ENCODE results near the gene CILP2. TPM values are rescaled to one million over a fixed set of nuclear protein-coding genes. Genes with fewer than 3 reads are reported as not detected.

The CILP2 gene
- total RNA-seq, 2 donors from 2014 or later, result 3.6 to 9.9 TPM

DNA sequence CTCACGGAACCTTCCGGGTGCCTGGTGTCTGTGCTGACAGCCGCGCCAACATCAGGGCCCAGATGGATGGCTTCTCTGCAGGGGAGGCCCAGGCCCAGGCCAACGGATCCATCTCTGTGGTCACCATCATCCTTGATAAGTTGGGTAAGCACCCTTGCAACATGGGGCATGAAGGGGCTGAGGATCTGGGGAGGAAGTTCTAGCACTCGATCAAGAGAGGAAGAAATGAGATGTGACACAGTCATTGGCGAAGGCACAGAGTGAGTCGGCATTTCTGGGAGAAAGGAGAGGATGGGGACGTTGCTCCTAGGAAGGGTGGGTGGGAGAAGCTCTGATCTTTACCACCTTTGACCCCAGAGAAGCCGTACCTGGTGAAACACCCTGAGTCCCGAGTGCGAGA, 4.4 kb downstream of the CILP2 start:
- Histone ChIP-seq H3K4me1 (ENCODE audit: control insufficient read depth, insufficient read depth, low read length) (no peaks in the 10 kb centered on the region), H3K36me3 (ENCODE audit: control insufficient read depth, insufficient read depth, low read length) (no peaks in the 10 kb centered on the region), H3K9me3 (ENCODE audit: control insufficient read depth, low read length) (no peaks in the 10 kb centered on the region), H3K4me3 (ENCODE audit: low read length) (no peak overlapping the region), H3K9ac (ENCODE audit: extremely low read depth, low read length, poor library complexity, severe bottlenecking) (no peak overlapping the region), H3K27ac (ENCODE audit: low read depth, low read length) (no peak overlapping the region), H3K27me3 (ENCODE audit: control insufficient read depth, insufficient read depth, low read length, poor library complexity, severe bottlenecking) (no peaks in the 10 kb centered on the region)
- WGBS, 2 experiments (ENCODE audit: insufficient coverage in 1 of 2, insufficient read length in 1 of 2), result 95 to 97% methylated on average over 10 to 12 of the region's 12 CpGs
- no peak overlapping the region for H3K27ac Mint-ChIP-seq
- H3K9me3 Mint-ChIP-seq, result no peaks in the 10 kb centered on the region
- no peaks in the 10 kb centered on the region for H3K36me3 Mint-ChIP-seq (ENCODE audit: low read depth)
- DNase-seq, result no peak
- TF ChIP-seq, protein P1, sequence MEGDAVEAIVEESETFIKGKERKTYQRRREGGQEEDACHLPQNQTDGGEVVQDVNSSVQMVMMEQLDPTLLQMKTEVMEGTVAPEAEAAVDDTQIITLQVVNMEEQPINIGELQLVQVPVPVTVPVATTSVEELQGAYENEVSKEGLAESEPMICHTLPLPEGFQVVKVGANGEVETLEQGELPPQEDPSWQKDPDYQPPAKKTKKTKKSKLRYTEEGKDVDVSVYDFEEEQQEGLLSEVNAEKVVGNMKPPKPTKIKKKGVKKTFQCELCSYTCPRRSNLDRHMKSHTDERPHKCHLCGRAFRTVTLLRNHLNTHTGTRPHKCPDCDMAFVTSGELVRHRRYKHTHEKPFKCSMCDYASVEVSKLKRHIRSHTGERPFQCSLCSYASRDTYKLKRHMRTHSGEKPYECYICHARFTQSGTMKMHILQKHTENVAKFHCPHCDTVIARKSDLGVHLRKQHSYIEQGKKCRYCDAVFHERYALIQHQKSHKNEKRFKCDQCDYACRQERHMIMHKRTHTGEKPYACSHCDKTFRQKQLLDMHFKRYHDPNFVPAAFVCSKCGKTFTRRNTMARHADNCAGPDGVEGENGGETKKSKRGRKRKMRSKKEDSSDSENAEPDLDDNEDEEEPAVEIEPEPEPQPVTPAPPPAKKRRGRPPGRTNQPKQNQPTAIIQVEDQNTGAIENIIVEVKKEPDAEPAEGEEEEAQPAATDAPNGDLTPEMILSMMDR (conservative IDR thresholded peaks at IDR 0.05), result no peak
- H3K4me3 Mint-ChIP-seq, result no peak overlapping the region
- peaks cover 40% of the 10 kb centered on the region for H3K27me3 Mint-ChIP-seq (ENCODE audit: insufficient read depth)
- peaks cover 2% of the 10 kb centered on the region for H3K4me1 Mint-ChIP-seq

DNA sequence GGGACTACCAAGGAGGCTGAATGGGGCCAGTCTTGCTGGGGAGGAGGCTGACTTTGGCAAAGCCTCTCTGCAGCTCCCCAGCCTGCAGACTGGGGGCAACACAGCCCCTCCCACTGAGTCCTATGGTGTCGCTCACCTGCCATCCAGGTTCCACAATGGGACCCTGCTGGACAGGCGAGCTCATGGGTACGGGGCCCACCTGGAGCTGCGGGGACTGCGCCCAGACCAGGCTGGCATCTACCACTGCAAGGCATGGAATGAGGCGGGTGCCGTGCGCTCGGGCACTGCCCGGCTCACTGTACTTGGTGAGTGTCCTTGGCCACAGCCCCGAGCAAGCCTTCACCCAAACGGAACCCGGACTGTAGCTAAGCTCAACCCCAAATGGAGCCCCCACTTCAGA, 5.0 kb downstream of the CILP2 start:
- DNase-seq, result peak; percentile 35
- no peaks in the 10 kb centered on the region for H3K27me3 ChIP-seq (ENCODE audit: control insufficient read depth, insufficient read depth, low read length, poor library complexity, severe bottlenecking)
- H3K4me1 ChIP-seq (ENCODE audit: control insufficient read depth, insufficient read depth, low read length), result no peaks in the 10 kb centered on the region
- WGBS, 2 experiments (ENCODE audit: insufficient coverage in 1 of 2, insufficient read length in 1 of 2), result 94 to 98% methylated on average over 8 to 13 of the region's 13 CpGs
- Mint-ChIP-seq H3K4me1 (peaks cover 2% of the 10 kb centered on the region), H3K4me3 (no peak overlapping the region), H3K27me3 (ENCODE audit: insufficient read depth) (peaks cover 35% of the 10 kb centered on the region), H3K36me3 (ENCODE audit: low read depth) (no peaks in the 10 kb centered on the region), H3K27ac (no peak overlapping the region), H3K9me3 (no peaks in the 10 kb centered on the region)
- H3K4me3 ChIP-seq (ENCODE audit: low read length), result no peak overlapping the region
- H3K9me3 ChIP-seq (ENCODE audit: control insufficient read depth, low read length), result no peaks in the 10 kb centered on the region
- H3K36me3 ChIP-seq (ENCODE audit: control insufficient read depth, insufficient read depth, low read length), result no peaks in the 10 kb centered on the region
- TF ChIP-seq, protein P1 (conservative IDR thresholded peaks at IDR 0.05), result no peak
- no peak overlapping the region for H3K9ac ChIP-seq (ENCODE audit: extremely low read depth, low read length, poor library complexity, severe bottlenecking)
- no peak overlapping the region for H3K27ac ChIP-seq (ENCODE audit: low read depth, low read length)

DNA sequence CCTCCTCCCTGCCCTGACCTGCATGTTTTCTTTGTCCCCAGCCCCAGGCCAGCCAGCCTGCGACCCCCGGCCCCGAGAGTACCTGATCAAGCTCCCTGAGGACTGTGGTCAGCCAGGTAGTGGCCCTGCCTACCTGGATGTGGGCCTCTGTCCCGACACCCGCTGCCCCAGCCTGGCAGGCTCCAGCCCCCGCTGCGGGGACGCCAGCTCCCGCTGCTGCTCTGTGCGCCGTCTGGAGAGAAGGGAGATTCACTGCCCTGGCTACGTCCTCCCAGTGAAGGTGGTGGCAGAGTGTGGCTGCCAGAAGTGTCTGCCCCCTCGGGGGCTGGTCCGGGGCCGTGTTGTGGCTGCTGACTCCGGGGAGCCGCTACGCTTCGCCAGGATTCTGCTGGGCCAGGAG, 5.6 kb downstream of the CILP2 start:
- Mint-ChIP-seq H3K9me3 (no peaks in the 10 kb centered on the region), H3K4me1 (peaks cover under 1% of the 10 kb centered on the region), H3K36me3 (ENCODE audit: low read depth) (no peaks in the 10 kb centered on the region), H3K27me3 (ENCODE audit: insufficient read depth) (peaks cover 32% of the 10 kb centered on the region), H3K27ac (peak overlapping the region; percentile 30), H3K4me3 (no peak overlapping the region)
- Histone ChIP-seq H3K36me3 (ENCODE audit: control insufficient read depth, insufficient read depth, low read length) (no peaks in the 10 kb centered on the region), H3K4me3 (ENCODE audit: low read length) (no peak overlapping the region), H3K9me3 (ENCODE audit: control insufficient read depth, low read length) (no peaks in the 10 kb centered on the region), H3K27me3 (ENCODE audit: control insufficient read depth, insufficient read depth, low read length, poor library complexity, severe bottlenecking) (no peaks in the 10 kb centered on the region), H3K4me1 (ENCODE audit: control insufficient read depth, insufficient read depth, low read length) (no peaks in the 10 kb centered on the region), H3K27ac (ENCODE audit: low read depth, low read length) (no peak overlapping the region), H3K9ac (ENCODE audit: extremely low read depth, low read length, poor library complexity, severe bottlenecking) (no peak overlapping the region)
- WGBS, 2 experiments (ENCODE audit: insufficient coverage in 1 of 2, insufficient read length in 1 of 2), result 94% methylated on average over 6 to 19 of the region's 19 CpGs
- TF ChIP-seq, protein P1 (conservative IDR thresholded peaks at IDR 0.05), result no peak
- DNase-seq, result no peak

All from endodermal cell (in vitro differentiated cells).